ENCODE results near the gene SPAG16.

- TF ChIP-seq POLR2A (IDR thresholded peaks at IDR 0.05) = no peak
- no peak for TF ChIP-seq POLR2AphosphoS5 (IDR thresholded peaks at IDR 0.05)
Observed at GRCh38 chr2:214011676-214012075, 727.4 kb downstream of the SPAG16 start.

Measured in prostate gland (tissue), 1 donor.